H1 (cell line): Measurements from ENCODE around the gene C22orf23. TPM values are rescaled to one million over a fixed set of nuclear protein-coding genes. Genes with fewer than 3 reads are reported as not detected.

Source experiments
- CTCF ChIA-PET: fragments of 300-600 bp; sonication (Branson Sonifier 250); formaldehyde crosslinking; loops from one replicate; lab custom pipeline; 2021; ENCODE audit not compliant: partially characterized antibody; lab: Charles Lee
- POLR2A ChIA-PET: fragments of 300-600 bp; sonication (Branson Sonifier 250); formaldehyde crosslinking; loops from one replicate; lab custom pipeline; 2021; ENCODE audit warnings: inconsistent platforms; ENCODE audit not compliant: partially characterized antibody; lab: Charles Lee
- DNase-seq, 2 experiments: peaks; one replicate each; pipeline versions ENCODE4 v3.0.0 to v3.0.0-alpha.2; 2010 to 2022; ENCODE audit warnings: low spot score in 2 of 2, low read depth in 1 of 2, mixed read lengths in 1 of 2
- FAIRE-seq: peaks from 2 replicates; lab custom pipeline; 2011; peaks lifted over from hg19 to GRCh38; lab: Jason Lieb, UNC
- H2AFZ ChIP-seq: 2 replicates; pipeline ENCODE4 v1.8.1; 2012; ENCODE audit warnings: low read length, inconsistent platforms
- H2AK5ac ChIP-seq: 2 replicates; pipeline ENCODE4 v1.6.1; 2013; ENCODE audit warnings: low read depth, low read length
- H2BK120ac ChIP-seq: replicated peaks from 2 replicates; pipeline ENCODE3; 2013; ENCODE audit warnings: low read depth, low read length, inconsistent platforms
- H2BK12ac ChIP-seq: 2 replicates; pipeline ENCODE4 v1.6.1; 2013; ENCODE audit warnings: low read depth, low read length
- H2BK15ac ChIP-seq: 2 replicates; pipeline ENCODE4 v1.6.1; 2013; ENCODE audit warnings: low read length
- H2BK20ac ChIP-seq: 2 replicates; pipeline ENCODE4 v1.6.1; 2013; ENCODE audit warnings: low read length
- H2BK5ac ChIP-seq: 2 replicates; pipeline ENCODE4 v1.6.1; 2013; ENCODE audit warnings: low read depth, low read length
- H3K14ac ChIP-seq: 2 replicates; pipeline ENCODE4 v1.6.1; 2013; ENCODE audit warnings: inconsistent platforms; ENCODE audit not compliant: insufficient read length
- H3K18ac ChIP-seq: 2 replicates; pipeline ENCODE4 v1.6.1; 2013; ENCODE audit warnings: low read length; ENCODE audit errors: extremely low read depth
- H3K23ac ChIP-seq: 2 replicates; pipeline ENCODE4 v1.6.1; 2013; ENCODE audit warnings: inconsistent platforms; ENCODE audit not compliant: insufficient read length
- H3K23me2 ChIP-seq: 2 replicates; pipeline ENCODE4 v1.6.1; 2013; ENCODE audit warnings: low read depth, low read length
- H3K27ac ChIP-seq: 2 replicates; pipeline ENCODE4 v1.6.1; 2011; ENCODE audit warnings: low read depth, low read length, inconsistent platforms
- H3K27me3 ChIP-seq, 4 experiments: replicated peaks in 1 of 4; 1 replicate in 1 of 4; 2 replicates in 3 of 4; pipeline versions ENCODE4 v1.6.1 to v1.8.1; 2011 to 2013; ENCODE audit warnings: low read length in 3 of 4, mild to moderate bottlenecking in 3 of 4, inconsistent platforms in 2 of 4, mixed read lengths in 2 of 4, moderate library complexity in 1 of 4; ENCODE audit not compliant: control insufficient read depth in 3 of 4, insufficient read depth in 3 of 4; ENCODE audit errors: extremely low read depth in 1 of 4
- H3K36me3 ChIP-seq, 4 experiments: 2 replicates each; pipeline versions ENCODE4 v1.6.1 to v1.8.1; 2011 to 2013; ENCODE audit warnings: mild to moderate bottlenecking in 4 of 4, low read length in 3 of 4, moderate library complexity in 2 of 4, control low read depth in 1 of 4, inconsistent platforms in 1 of 4; ENCODE audit not compliant: insufficient read depth in 4 of 4, control insufficient read depth in 2 of 4
- H3K4ac ChIP-seq: replicated peaks from 2 replicates; pipeline ENCODE3; 2013; ENCODE audit warnings: low read length, low read depth, mixed read lengths, inconsistent platforms; ENCODE audit not compliant: insufficient read length
- H3K4me1 ChIP-seq, 4 experiments: replicated peaks in 1 of 4; 1 replicate in 1 of 4; 2 replicates in 3 of 4; pipeline versions ENCODE4 v1.6.1 to v1.8.1; 2011 to 2013; ENCODE audit warnings: low read length in 3 of 4, inconsistent platforms in 2 of 4, mixed read lengths in 1 of 4; ENCODE audit not compliant: insufficient read depth in 4 of 4, control insufficient read depth in 3 of 4
- H3K4me2 ChIP-seq, 2 experiments: 2 replicates each; pipeline versions ENCODE4 v1.6.1 to v1.8.1; 2011 to 2013; ENCODE audit warnings: low read depth in 2 of 2, low read length in 2 of 2, control low read depth in 1 of 2, inconsistent platforms in 1 of 2, mild to moderate bottlenecking in 1 of 2; ENCODE audit not compliant: insufficient read depth in 1 of 2
- H3K4me3 ChIP-seq, 4 experiments: fragments of 200-600, 300-600 bp in 1 of 4; sonication (generic), shearing (Covaris generic), sonication (Bioruptor Twin) in 1 of 4; 2 replicates each; pipeline versions ENCODE4 v1.5.1 to v1.8.1; 2011 to 2016; ENCODE audit warnings: low read length in 4 of 4, low read depth in 3 of 4, control low read depth in 2 of 4, inconsistent platforms in 2 of 4, mild to moderate bottlenecking in 2 of 4, mixed read lengths in 1 of 4, moderate library complexity in 1 of 4; ENCODE audit not compliant: insufficient read depth in 2 of 4; ENCODE audit errors: extremely low read depth in 1 of 4
- H3K56ac ChIP-seq: replicated peaks from 2 replicates; pipeline ENCODE3; 2013; ENCODE audit warnings: low read depth, mild to moderate bottlenecking, mixed read lengths, low read length, inconsistent platforms; ENCODE audit not compliant: insufficient read length
- H3K79me1 ChIP-seq: 2 replicates; pipeline ENCODE4 v1.6.1; 2013; ENCODE audit warnings: low read depth, low read length, control low read depth
- H3K79me2 ChIP-seq, 2 experiments: 2 replicates each; pipeline versions ENCODE4 v1.6.1 to v1.8.1; 2012 to 2013; ENCODE audit warnings: low read length in 2 of 2, mild to moderate bottlenecking in 2 of 2, inconsistent platforms in 1 of 2; ENCODE audit not compliant: insufficient read depth in 2 of 2, control insufficient read depth in 1 of 2
- H3K9ac ChIP-seq, 4 experiments: replicated peaks in 1 of 4; 1 replicate in 1 of 4; 2 replicates in 3 of 4; pipeline versions ENCODE4 v1.6.1 to v1.8.1; 2011 to 2013; ENCODE audit warnings: low read depth in 3 of 4, low read length in 3 of 4, control low read depth in 2 of 4, mild to moderate bottlenecking in 2 of 4, moderate library complexity in 2 of 4, inconsistent platforms in 1 of 4; ENCODE audit errors: extremely low read depth in 1 of 4
- H3K9me3 ChIP-seq, 2 experiments: 2 replicates each; pipeline versions ENCODE4 v1.6.1 to v1.8.1; 2012 to 2013; ENCODE audit warnings: mild to moderate bottlenecking in 2 of 2, moderate library complexity in 2 of 2, control low read depth in 1 of 2, inconsistent platforms in 1 of 2, low read depth in 1 of 2, low read length in 1 of 2, mixed read lengths in 1 of 2; ENCODE audit not compliant: insufficient read depth in 2 of 2
- H4K20me1 ChIP-seq, 2 experiments: replicated peaks in 1 of 2; 2 replicates each; pipeline versions ENCODE3 to v1.8.1; 2011 to 2013; ENCODE audit warnings: inconsistent platforms in 2 of 2, low read length in 2 of 2, mild to moderate bottlenecking in 1 of 2; ENCODE audit not compliant: insufficient read depth in 2 of 2, control insufficient read depth in 1 of 2
- H4K5ac ChIP-seq: 2 replicates; pipeline ENCODE4 v1.6.1; 2013; ENCODE audit warnings: low read length, low read depth, mixed read lengths, inconsistent platforms; ENCODE audit not compliant: insufficient read length
- H4K8ac ChIP-seq: 2 replicates; pipeline ENCODE4 v1.8.0; 2013; ENCODE audit warnings: mild to moderate bottlenecking, moderate library complexity, low read length, inconsistent platforms; ENCODE audit not compliant: insufficient read depth; ENCODE audit errors: extremely low read depth
- H4K91ac ChIP-seq: replicated peaks from 2 replicates; pipeline ENCODE3; 2013; ENCODE audit warnings: low read length, mixed read lengths, inconsistent platforms; ENCODE audit not compliant: insufficient read length
- CTBP2 ChIP-seq: IDR thresholded peaks from 2 replicates; pipeline ENCODE4 v1.7.0; 2011; ENCODE audit warnings: borderline replicate concordance, mild to moderate bottlenecking, moderate library complexity, mixed read lengths, low read length; ENCODE audit not compliant: insufficient read depth, insufficient read length
- WGBS, 2 experiments: shearing (Covaris generic) in 1 of 2; methylation state at CpG; one replicate each; pipeline versions ENCODE4 v1.1.6 to v1.1.7; 2013 to 2015; ENCODE audit warnings: low lambda C conversion rate in 2 of 2, mixed read lengths in 2 of 2, inconsistent platforms in 1 of 2, low coverage in 1 of 2, missing lambda C conversion rate in 1 of 2; ENCODE audit not compliant: insufficient replicate concordance in 2 of 2, insufficient coverage in 1 of 2, insufficient read length in 1 of 2; ENCODE audit errors: extremely low coverage in 1 of 2, missing lambda C conversion rate in 1 of 2; 5-methylcytosine and 5-hydroxymethylcytosine counted together
- polyA plus RNA-seq, 7 experiments: library from polyadenylated mRNA; depleted of rRNA in 3 of 7; stranded (reverse) in 5 of 7; unstranded in 2 of 7; fragments of >200 nt in 5 of 7; fragments of 200-250 nt in 2 of 7; gene quantifications; 1 replicate in 5 of 7; 2 replicates in 1 of 7; 4 replicates in 1 of 7; pipeline versions ENCODE4 v1.2.1 to v1.2.3, GENCODE V29; 2011 to 2013; ENCODE audit warnings: missing spikeins in 2 of 7, mixed read lengths in 2 of 7
- total RNA-seq: library from RNA; stranded (reverse); fragmentation: NEBNext Ultra II Directional; extraction: Animal tissue kit (Norgen Biotek cat#: 25700); gene quantifications from 2 replicates; pipeline ENCODE4 v1.2.1, GENCODE V29; 2021

The C22orf23 gene
- total and polyA plus RNA-seq, 2 of the 8 experiments (the other 6 are each of a cell fraction or from before 2014, with no cell fraction given): 0.50 to 0.54 TPM

- no peak overlapping the region for H2AFZ ChIP-seq
- no peaks in the 10 kb centered on the region for H3K9me3 ChIP-seq
- no peak overlapping the region for H3K56ac ChIP-seq
- H3K36me3 ChIP-seq: peaks cover 3 to 13% (median 8%) of the 10 kb centered on the region in 4 experiments; a peak in 6 of 8 replicates
- ChIA-PET POLR2A (interaction anchor here (1.1 to 2.6 kb wide), 3 partner anchors 9 to 20 kb away, joined by 3 to 8 read pairs (median 5); partner anchors contain the start of gene MICALL1), CTCF (interaction anchor here (1.1 to 10.4 kb wide), 5 partner anchors 8 to 108 kb away, joined by 3 to 158 read pairs (median 5); no protein-coding TSS in a partner anchor)
- H3K4me1 ChIP-seq: no peaks in the 10 kb centered on the region
- H2BK120ac ChIP-seq: no peak overlapping the region
- H3K4ac ChIP-seq: no peak overlapping the region
- H3K79me1 ChIP-seq: no peaks in the 10 kb centered on the region
- H2BK5ac ChIP-seq: no peak overlapping the region
- H4K5ac ChIP-seq: no peak overlapping the region
- DNase-seq: no peak
- H2BK12ac ChIP-seq: no peak overlapping the region
- H2BK20ac ChIP-seq: no peak overlapping the region
- H4K20me1 ChIP-seq: peaks cover 0 to 2% of the 10 kb centered on the region in 2 experiments
- H3K14ac ChIP-seq: no peak overlapping the region
- no peak overlapping the region for H3K23ac ChIP-seq
- 96% methylated on average over 15 of the region's 15 CpGs; no CpG with 5 or more reads in 1 of the 2 experiments for WGBS, 2 experiments
- H2AK5ac ChIP-seq: no peak overlapping the region
- H3K79me2 ChIP-seq: no peaks in the 10 kb centered on the region
- H4K91ac ChIP-seq: no peak overlapping the region
- H3K4me3 ChIP-seq: no peak overlapping the region
- H3K27me3 ChIP-seq: no peaks in the 10 kb centered on the region
- H3K4me2 ChIP-seq: no peak overlapping the region
- H3K23me2 ChIP-seq: no peaks in the 10 kb centered on the region
- no peak overlapping the region for H4K8ac ChIP-seq
- no peak overlapping the region for H3K18ac ChIP-seq
- no peak for FAIRE-seq
- no peak overlapping the region for H2BK15ac ChIP-seq
- H3K27ac ChIP-seq: no peak overlapping the region
- H3K9ac ChIP-seq: no peak overlapping the region
- TF ChIP-seq CTBP2: no peak
Observed at GRCh38 chr22:37925767-37926166, 27.6 kb downstream of the C22orf23 start.
